Ramos (cell line): ENCODE measurements around the gene RDH12.
"Not testable (repeated sequence)": the region's sequence is repeated elsewhere in the genome, so short reads cannot be mapped to it uniquely, and the experiment has no call there.

Experiments
- in situ Hi-C: fragments of 300-500 bp; cut with MboI; formaldehyde crosslinking; loops from one replicate; pipeline ENCODE4 v1.14.3; 2022; ENCODE audit warnings: low sequenced_read_pairs; ENCODE audit not compliant: unreplicated experiment

The RDH12 gene

GRCh38 chr14:67703997-67704396, 2.3 kb downstream of the RDH12 start:
- in situ Hi-C loops: loop anchor here (10.0 kb wide), 2 partner anchors 119 to 279 kb away; no protein-coding TSS in a partner anchor

GRCh38 chr14:67704484-67705089, 2.9 kb downstream of the RDH12 start:
- in situ Hi-C loops: loop anchor here (10.0 kb wide), 2 partner anchors 120 to 280 kb away; no protein-coding TSS in a partner anchor

DNA sequence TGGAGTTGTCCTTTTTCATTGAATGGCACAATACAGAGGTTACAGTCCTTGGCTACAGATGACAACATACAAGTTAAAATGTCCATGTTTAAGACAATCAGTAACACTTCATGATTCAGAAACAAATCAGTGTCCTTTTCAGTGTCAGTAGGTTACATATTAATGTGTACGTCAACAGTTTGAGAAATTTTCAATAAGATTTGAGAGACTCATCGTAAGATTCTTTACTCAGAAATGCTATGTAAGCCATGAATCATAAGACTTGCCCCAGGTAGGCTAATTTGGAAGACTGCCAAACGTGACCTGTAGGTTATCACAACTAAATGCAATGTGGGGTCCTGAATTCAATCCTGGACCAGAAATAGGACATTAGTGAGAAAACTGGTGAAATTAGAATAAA, 3.5 kb downstream of the RDH12 start:
- in situ Hi-C loops: loop anchor here (10.0 kb wide), 2 partner anchors 120 to 280 kb away; no protein-coding TSS in a partner anchor

GRCh38 chr14:67709346-67709745, 7.7 kb downstream of the RDH12 start:
- in situ Hi-C loops: loop anchor here (10.0 kb wide), 2 partner anchors 125 to 285 kb away; no protein-coding TSS in a partner anchor

- in situ Hi-C loops: loop anchor here (10.0 kb wide), 2 partner anchors 125 to 285 kb away; no protein-coding TSS in a partner anchor
Measured at GRCh38 chr14:67709796-67710195, 8.1 kb downstream of the RDH12 start.

DNA sequence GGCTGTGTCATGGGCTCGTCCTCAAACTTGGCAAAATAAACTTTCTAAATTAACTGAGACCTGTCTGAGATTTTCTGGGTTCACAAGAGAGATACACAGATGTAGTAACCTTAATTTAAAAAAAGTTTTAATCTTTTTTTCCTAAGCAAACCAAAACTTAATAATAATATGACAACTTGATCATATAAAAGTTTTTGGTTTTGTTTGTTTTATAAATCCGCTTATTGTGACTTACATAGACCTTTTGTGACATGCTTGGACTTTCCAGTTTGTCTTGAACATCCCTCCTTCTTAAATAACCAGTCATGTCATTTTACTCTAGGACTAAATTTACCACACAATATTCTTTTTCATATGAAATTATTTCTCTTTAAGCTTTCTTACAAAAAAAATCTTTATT, 8.5 kb downstream of the RDH12 start:
- in situ Hi-C loops: no loop called here

DNA sequence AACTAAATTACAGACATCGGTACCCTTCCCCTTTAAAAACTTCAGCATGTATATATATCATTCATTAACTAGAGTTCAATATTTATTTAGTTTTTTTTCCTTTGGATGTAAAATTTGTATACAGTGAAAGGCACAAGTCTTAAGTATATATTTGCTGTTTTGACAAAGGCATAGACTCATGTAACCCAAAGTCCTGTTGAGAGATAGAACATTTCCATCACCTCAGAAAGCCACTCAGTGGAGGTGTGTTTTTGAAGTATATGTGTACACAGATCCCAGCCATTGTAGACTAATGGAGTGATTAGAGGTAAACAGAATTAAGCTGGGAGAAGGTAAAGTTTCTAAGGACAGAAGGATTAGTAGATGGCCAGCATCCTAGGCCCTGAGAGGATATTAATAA, 15.4 kb downstream of the RDH12 start:
- in situ Hi-C loops: no loop called here

- in situ Hi-C loops: no loop called here
Measured at GRCh38 chr14:67718265-67718664, 16.6 kb downstream of the RDH12 start.

DNA sequence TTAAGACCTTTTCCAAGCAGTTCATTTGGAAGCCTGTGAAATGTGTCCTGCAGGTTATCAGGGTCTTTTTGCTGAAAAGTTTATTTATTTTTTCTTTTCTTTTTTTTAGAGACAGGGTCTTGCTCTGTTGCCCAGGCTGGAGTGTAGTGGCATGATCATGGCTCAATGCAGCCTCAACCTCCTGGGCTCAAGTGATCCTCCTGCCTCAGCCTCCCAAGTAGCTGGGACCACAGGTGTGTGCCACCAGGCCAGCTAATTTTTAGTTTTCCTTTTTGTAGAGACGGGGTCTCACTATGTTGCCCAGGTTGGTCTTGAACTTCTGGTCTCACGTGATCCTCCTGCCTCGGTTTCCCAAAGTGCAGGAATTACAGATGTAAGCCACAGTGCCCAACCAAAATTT, 17.7 kb downstream of the RDH12 start:
- in situ Hi-C loops: not testable (repeated sequence)

GRCh38 chr14:67719866-67720265, 18.2 kb downstream of the RDH12 start:
- in situ Hi-C loops: no loop called here

GRCh38 chr14:67721875-67722274, 20.2 kb downstream of the RDH12 start:
- in situ Hi-C loops: no loop called here

DNA sequence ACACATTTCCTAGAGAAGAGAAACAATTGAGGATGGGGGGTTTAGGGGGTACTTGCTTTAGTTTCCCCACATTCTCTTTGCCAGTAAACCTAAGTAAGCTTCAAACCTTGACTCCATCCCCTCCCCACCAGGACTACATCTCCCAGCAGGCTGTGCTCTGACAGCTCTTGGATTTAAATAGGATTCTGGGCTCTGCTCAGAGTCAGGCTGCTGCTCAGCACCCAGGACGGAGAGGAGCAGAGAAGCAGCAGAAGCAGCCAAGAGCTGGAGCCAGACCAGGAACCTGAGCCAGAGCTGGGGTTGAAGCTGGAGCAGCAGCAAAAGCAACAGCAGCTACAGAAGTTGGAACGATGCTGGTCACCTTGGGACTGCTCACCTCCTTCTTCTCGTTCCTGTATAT, 20.6 kb downstream of the RDH12 start:
- in situ Hi-C loops: no loop called here

DNA sequence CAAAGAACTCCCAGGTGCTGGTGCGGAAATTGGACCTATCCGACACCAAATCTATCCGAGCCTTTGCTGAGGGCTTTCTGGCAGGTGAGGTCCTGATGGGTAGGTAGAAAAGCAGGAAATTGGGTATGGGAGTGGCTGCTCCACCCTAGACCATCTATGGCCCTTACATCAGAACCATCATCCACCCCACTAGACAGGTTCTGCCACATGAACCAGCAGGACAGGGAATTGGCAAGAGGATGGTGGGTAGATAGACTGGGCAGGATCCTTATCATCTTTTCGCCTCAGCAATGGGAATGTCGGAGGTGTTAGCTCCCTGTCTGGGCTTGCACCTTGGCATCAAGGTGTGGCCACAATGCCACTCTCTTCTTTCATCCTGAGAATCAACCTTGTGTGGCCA, 23.5 kb downstream of the RDH12 start:
- in situ Hi-C loops: no loop called here

DNA sequence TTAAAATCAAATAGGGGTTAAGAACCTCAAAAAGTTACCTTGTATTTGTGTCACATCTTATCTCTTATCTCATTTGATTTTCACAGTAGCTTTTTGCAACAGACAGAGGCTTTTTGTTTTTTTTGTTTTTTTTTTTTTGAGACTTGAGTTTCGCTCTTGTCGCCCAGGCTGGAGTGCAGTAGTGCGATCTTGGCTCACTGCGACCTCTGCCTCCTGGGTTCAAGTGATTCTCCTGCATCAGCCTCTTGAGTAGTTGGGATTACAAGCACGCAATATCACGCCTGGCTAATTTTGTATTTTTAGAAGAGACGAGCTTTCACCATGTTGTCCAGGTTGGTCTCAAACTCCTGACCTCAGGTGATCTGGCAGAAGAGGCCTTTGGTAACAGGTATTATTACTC, 25.7 kb downstream of the RDH12 start:
- in situ Hi-C loops: no loop called here

DNA sequence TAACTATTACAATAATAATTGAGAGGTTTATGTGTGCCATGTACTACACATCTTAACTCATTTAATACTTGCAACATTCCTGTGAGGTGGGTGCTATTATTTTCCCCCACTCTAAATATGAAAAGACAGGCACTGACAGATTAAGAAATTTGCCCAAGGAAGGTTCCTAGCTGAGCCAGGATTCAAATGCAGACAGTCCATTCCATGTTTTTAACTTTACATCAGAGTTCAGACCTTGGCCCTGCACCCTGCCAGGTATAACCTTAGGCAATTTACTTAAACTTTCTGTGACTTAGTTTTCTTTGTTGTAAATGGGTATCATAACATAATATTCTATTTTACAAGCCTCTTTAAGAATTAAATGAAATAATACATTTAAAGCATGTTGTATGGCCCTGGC, 26.6 kb downstream of the RDH12 start:
- in situ Hi-C loops: no loop called here

GRCh38 chr14:67729072-67729885, 27.6 kb downstream of the RDH12 start:
- in situ Hi-C loops: no loop called here

- in situ Hi-C loops: no loop called here
Measured at GRCh38 chr14:67733616-67734015, 31.9 kb downstream of the RDH12 start.

DNA sequence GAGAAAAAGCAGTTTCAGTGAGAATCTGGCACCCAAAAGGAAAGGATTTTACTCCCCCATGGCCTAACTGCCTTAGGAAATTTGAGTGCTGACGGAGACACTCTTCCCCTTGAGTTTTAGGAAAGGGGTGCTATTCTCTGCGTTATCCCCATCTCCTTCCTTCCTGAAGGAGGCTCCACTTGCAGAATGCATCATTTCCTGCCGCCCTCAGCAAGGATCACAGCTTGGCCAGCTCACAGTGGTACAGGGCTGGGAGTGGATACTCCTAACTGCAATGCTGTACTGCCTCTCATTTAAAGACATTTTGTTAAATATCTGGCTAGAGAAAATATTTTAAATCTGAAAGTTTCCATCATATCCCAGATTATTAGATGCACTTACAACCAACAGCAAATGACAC, 33.0 kb downstream of the RDH12 start:
- in situ Hi-C loops: no loop called here

DNA sequence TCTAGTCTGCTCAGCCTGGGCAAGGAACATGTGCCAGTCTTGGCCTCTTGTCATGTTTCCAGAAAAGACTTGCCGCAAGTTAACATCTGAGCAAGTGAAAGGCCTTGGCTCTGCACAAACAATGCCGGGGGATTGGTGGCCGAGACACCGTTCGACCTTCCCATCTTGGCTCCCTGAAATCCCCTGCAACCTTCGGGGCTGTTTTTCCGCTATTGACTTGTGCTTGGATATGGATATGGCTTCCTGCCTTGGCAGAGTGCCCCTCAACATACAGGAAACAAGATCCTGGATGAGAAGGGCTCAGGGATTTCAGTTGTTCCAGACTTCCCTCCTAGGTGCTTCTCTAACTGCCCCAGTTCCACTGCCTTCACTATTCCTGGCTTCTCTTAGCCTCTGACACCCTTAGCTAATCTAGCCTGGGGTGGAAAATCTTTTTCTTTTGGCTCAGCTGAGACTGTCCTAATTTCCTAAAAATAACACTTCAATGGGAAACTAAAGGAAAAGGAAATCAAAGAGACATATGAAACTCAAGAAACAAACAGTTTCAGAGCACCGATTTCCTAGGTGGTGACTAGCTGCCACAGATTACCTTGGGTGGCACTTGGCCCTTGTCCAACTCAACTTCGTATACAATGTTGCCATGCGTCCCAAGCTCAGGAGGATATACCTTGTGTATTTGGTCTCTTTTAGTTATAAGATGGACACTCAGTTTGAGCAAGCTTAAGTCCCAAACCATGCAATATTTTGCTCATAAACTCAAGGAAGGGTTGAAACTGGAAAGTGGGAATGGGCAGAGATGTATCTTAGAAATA, 33.9 kb downstream of the RDH12 start:
- in situ Hi-C loops: no loop called here

DNA sequence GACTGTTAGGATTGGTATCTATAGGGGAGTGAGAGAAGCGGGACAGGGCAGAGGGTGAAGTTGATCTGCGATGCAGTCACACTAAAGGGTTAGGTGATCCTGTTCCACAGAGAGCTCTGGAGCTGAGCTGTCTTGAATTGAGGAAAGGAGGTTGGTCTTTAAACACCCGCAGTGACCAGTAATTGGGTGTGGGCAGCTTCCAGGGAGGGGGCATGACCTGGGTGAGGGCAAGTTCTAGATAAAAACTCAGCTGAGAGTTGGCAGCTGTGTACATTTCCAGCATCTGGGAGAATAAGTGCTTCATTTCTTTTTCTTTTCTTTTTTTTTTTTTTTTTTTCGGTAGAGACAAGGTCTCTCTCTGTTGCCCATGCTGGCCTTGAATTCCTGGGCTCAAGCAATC, 35.1 kb downstream of the RDH12 start:
- in situ Hi-C loops: no loop called here
